Stimulated activated naive CD8-positive, alpha-beta T cell treated with anti-CD3 and anti-CD28 coated beads, Interleukin-15, Interleukin-2, amounts not matched to agents 100 ng/mL and 50 ng/mL, for 24 hours (primary cell): ENCODE measurements around the gene METTL27.

ENCODE experiments used
- H3K27ac Mint-ChIP-seq: one replicate; pipeline ENCODE4 v1.8.0; 2021; ENCODE audit warnings: mild to moderate bottlenecking, mixed read lengths
- H3K27me3 Mint-ChIP-seq: one replicate; pipeline ENCODE4 v1.8.0; 2021; ENCODE audit warnings: mixed read lengths
- H3K36me3 Mint-ChIP-seq: one replicate; pipeline ENCODE4 v1.8.0; 2021; ENCODE audit warnings: low read depth, mixed read lengths
- H3K4me1 Mint-ChIP-seq: one replicate; pipeline ENCODE4 v1.8.0; 2021; ENCODE audit warnings: low read depth, mixed read lengths
- H3K4me3 Mint-ChIP-seq: one replicate; pipeline ENCODE4 v1.8.0; 2021; ENCODE audit warnings: mild to moderate bottlenecking, mixed read lengths
- H3K9me3 Mint-ChIP-seq: one replicate; pipeline ENCODE4 v1.8.0; 2021; ENCODE audit warnings: mixed read lengths

METTL27 gene

DNA sequence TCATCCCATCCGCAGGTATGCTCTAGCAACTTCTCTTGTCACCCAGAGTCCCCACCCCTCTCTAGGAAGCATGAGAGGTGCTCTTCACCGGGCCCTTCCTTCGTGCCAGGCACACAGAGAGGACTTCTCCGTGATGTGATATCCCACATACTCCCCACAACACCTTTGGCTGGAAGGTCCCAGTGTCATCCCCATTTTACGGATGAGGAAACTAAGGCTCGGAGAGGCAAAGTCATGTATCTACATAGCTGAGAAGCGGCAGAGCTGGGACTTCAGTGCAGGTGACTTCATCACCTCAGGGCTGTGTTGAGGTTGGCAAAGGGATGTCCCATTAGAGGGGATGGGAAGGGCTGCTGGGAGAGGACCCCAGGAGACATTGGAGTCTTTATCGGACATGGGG is 34.0 kb upstream of the METTL27 start:
- no peak overlapping the region for H3K4me3 Mint-ChIP-seq

DNA sequence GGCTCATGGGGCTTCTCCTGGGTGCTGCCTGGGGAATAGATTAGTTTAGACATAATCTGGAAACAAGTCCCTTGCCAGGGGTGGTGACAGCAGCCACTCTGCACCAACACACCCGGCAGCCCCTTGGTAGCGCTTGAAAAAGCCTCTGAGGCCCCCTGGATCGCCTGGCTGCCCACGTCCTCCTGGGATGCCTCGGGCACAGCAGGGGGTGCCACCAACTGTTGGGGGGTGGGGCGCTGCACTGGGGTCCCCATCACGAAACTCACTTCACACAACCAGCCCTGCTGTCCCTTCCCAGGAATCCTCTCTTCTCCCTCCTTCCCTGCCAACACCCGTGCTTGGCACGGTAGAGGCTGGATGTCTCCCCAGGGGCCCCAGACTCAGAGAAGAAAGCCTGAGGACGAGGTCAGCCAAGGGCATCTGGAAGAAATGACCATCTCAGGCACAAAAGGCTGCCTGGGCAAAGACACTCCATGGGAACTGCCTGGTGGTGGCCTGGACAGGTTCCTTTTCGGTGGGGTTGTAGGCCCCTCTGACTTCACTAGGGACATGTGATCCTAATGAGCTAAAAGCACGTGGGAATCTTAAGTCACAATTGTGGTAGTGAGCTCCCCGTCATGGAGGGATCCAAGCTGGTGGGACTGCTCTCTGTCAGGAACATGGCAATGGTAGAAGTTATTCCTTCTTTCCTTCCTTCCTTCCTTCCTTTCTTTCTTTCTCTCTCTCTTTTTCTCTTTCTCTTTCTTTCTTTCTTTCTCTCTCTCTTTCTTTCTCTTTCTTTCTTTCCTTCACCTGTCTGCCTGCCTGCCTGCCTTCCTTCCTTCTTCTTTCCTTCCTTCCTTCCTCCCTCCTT is 30.0 kb upstream of the METTL27 start:
- Mint-ChIP-seq H3K4me3 (no peak overlapping the region), H3K27ac (no peak overlapping the region), H3K36me3 (no peaks in the 10 kb centered on the region), H3K27me3 (no peaks in the 10 kb centered on the region), H3K4me1 (no peaks in the 10 kb centered on the region), H3K9me3 (no peaks in the 10 kb centered on the region)

More for the DNA sequence above, 34.0 kb upstream of the METTL27 start:
- Mint-ChIP-seq H3K36me3 (no peaks in the 10 kb centered on the region), H3K9me3 (no peaks in the 10 kb centered on the region), H3K27ac (peak overlapping the region; percentile 16), H3K4me1 (no peaks in the 10 kb centered on the region), H3K27me3 (peaks cover 9% of the 10 kb centered on the region)

DNA sequence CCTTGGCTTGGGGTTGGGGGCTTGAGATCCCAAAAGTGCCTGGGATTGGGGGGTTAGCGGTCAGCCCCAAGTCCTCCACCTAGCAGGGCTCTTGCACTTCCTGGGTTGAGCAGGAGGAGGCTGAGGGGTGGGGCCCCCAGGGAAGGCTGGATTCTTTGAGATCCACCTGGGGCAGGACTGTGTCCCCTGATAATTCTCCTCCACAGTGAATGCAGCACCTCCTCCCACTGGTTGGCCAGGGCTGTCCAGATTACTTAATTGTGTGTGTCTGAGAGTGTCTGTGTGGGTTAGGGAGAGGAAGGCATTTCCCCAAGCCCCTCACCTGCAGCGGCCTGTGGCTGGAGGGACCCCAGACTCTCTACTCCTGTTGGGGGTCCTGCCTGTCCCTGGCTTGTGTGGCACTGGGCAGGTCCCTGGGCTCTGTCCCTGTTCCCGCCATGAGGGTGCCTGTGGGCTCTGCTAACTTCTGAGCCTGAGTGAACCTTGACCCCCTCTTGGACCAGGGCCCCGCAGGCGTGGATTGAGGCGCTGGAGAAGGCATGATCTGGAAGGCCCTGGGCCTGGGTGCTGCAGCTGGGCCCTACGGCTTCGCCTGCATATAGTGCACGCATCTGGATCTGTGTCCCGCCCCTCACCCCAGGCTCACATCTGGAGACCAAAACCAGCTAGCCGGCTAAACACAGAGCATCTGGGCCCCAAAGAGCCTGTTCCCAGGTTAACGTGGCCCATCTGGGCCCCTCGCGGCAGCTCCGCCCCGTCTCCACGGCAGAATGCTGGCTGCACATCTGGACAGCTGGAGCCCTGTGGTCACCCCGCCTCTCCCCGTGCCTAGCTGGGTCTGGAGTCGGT is 29.1 kb upstream of the METTL27 start:
- Mint-ChIP-seq H3K9me3 (no peaks in the 10 kb centered on the region), H3K36me3 (no peaks in the 10 kb centered on the region), H3K4me3 (no peak overlapping the region), H3K4me1 (no peaks in the 10 kb centered on the region), H3K27ac (no peak overlapping the region), H3K27me3 (no peaks in the 10 kb centered on the region)

DNA sequence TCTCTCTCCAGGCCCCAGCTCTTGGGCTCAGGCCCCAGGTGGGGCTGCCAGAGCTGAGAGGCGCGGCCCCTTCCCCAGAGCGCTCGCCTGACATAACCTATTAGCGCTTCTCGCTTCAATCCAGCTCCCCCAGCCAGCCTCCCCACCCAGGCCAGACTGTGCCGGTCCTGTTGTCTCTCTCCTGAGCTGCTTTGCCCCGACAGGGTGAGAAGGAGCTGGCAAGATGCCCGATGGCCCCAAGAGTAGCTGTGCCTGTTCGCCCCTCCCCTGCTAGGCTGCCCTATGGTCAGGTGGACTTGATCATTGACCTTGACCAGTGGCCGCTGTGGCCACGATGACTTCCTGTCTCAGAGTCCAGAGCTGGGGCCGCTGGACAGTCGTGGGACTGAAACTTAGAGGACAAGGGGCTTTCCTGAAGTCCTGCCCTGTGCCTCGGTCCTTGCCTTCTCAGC is 27.8 kb upstream of the METTL27 start:
- no peaks in the 10 kb centered on the region for H3K27me3 Mint-ChIP-seq
- no peak overlapping the region for H3K4me3 Mint-ChIP-seq
- no peak overlapping the region for H3K27ac Mint-ChIP-seq
- H3K4me1 Mint-ChIP-seq, result no peaks in the 10 kb centered on the region
- no peaks in the 10 kb centered on the region for H3K36me3 Mint-ChIP-seq
- H3K9me3 Mint-ChIP-seq, result no peaks in the 10 kb centered on the region

DNA sequence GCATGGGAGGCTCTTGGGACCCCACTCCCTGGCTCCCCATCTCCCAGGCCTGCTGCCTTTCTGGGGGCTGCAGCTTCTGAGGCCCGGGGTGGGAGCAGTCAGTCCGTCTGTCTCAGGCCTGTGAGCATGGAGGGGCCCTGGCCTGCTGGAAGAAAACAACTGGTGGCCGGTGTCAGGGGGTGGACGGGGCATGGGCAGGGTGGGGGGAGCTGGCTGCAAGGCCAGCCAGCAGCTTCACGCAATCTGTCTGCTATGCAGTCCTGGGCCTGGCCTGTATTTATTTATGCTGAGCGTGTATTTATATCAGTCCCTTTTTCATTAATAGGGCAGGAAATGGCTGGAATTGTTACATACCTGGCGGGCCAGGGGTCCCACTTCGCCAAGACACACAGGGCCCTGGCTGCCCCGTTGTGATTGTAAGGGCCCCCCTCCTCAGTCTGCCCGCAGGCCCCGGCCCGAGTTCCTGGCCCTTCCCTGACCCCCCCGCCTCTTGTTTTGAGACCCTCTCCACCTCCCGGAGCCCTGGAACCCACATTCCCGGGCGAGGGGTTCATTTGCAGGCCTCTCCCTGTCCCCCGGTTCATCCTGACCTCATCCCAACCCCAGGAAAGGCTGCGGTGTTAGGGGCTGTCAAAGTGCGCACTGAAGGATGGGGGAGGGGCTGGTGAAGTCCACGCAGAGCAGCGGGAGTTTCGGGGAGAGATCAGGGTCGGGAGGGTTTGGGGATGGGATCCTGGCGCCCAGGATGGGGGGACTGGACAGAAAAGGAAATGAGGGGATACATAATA is 26.9 kb upstream of the METTL27 start:
- H3K27ac Mint-ChIP-seq, result no peak overlapping the region
- H3K9me3 Mint-ChIP-seq, result no peaks in the 10 kb centered on the region
- no peaks in the 10 kb centered on the region for H3K27me3 Mint-ChIP-seq
- no peaks in the 10 kb centered on the region for H3K36me3 Mint-ChIP-seq
- no peaks in the 10 kb centered on the region for H3K4me1 Mint-ChIP-seq
- no peak overlapping the region for H3K4me3 Mint-ChIP-seq

DNA sequence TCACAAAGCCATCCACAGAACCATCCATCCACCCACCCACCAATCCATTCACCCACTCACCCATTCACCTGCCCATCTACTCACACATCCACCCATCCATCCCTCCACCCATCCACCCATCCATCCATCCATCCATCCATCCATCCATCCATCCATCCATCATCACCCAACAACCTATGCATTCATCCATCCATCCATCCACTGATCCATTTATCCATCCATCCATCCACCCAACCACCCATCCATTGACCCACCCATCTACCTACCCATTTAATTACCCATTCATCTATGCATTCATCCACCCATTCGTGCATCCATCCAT is 24.1 kb upstream of the METTL27 start:
- H3K27me3 Mint-ChIP-seq, result no peaks in the 10 kb centered on the region
- no peak overlapping the region for H3K27ac Mint-ChIP-seq
- no peaks in the 10 kb centered on the region for H3K36me3 Mint-ChIP-seq
- no peaks in the 10 kb centered on the region for H3K9me3 Mint-ChIP-seq
- no peak overlapping the region for H3K4me3 Mint-ChIP-seq
- no peaks in the 10 kb centered on the region for H3K4me1 Mint-ChIP-seq

DNA sequence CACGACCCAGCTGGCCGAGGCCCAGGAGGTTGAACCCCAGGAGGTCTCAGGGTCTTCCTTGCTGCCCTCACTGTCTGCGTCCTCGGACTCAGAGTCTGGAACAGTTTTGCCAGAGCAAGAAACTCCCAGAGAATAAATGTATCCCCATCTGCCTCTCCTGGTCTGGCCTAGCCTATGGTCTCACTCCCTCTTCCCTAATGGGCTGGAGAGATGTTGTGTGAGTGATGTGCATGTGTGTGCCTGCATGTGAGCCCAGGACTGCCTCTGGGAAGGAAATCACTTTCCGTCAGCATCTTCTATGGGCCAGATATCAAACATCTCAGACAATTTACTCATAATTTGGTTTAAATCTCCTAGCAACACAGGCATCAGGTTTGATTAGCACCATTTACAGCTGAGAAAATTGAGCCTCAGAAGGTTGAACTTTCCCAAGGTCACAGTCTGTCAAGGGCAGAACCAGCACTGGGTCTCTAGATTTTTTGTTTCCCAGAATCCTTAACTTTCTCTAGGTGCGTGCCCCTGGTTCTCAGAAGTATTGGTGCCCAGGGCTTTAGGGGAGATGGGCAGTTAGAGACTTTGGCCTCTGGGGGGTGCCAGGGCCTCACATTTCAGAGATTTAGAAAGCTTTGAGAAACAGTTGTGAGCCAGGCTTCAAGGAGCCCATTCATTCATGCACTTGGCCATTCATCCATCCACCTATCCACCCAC is 23.6 kb upstream of the METTL27 start:
- Mint-ChIP-seq H3K27me3 (no peaks in the 10 kb centered on the region), H3K36me3 (no peaks in the 10 kb centered on the region), H3K27ac (no peak overlapping the region), H3K4me1 (no peaks in the 10 kb centered on the region), H3K4me3 (no peak overlapping the region), H3K9me3 (no peaks in the 10 kb centered on the region)

DNA sequence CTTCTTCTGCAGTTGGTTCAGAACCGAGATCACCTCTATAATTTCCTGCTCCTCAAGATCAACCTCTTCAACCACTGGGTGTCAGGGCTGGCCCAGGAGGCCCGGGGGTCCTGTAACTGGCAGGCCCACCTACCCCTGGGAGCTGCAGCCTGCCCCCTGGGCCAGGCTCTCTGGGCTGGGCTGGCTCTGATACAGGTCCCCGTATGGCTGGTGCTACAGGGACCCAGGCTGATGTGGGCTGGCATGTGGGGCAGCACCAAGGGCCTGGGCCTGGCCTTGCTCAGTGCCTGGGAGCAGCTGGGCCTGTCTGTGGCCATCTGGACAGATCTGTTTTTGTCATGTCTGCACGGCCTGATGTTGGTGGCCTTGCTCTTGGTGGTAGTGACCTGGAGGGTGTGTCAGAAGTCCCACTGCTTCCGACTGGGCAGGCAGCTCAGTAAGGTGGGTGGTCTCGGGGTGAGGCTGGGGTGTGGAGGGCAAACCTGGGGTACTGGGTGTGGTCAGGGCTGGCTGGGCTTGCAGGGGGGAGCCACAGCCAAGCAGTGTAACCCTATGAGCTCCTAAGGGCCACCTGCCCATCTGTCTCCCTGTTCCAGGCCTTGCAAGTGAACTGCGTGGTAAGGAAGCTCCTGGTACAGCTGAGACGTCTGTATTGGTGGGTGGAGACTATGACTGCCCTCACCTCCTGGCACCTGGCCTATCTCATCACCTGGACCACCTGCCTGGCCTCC is 22.8 kb upstream of the METTL27 start:
- Mint-ChIP-seq H3K36me3 (no peaks in the 10 kb centered on the region), H3K4me1 (no peaks in the 10 kb centered on the region), H3K9me3 (no peaks in the 10 kb centered on the region), H3K27ac (no peak overlapping the region), H3K4me3 (no peak overlapping the region), H3K27me3 (no peaks in the 10 kb centered on the region)

DNA sequence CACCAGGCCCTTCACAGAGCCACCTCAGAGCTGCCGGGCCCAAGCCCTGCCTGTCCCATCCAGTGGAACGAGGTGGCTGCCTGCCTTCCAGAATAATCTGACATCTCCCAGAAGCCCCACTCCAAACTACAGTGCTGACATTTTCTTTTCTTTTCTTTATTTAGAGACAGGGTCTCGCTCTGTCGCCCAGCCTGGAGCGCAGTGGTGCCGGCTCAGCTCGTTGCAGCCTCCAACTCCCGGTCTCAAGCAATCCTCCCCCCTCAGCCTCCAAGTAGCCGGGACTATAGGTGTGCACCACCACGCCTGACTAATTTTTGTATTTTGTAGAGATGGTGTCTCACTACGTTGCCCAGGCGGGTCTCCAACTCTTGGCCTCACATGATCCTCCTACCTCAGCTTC is 19.0 kb upstream of the METTL27 start:
- Mint-ChIP-seq H3K4me3 (no peak overlapping the region), H3K27me3 (peaks cover 15% of the 10 kb centered on the region), H3K36me3 (no peaks in the 10 kb centered on the region), H3K4me1 (no peaks in the 10 kb centered on the region), H3K9me3 (no peaks in the 10 kb centered on the region), H3K27ac (no peak overlapping the region)

DNA sequence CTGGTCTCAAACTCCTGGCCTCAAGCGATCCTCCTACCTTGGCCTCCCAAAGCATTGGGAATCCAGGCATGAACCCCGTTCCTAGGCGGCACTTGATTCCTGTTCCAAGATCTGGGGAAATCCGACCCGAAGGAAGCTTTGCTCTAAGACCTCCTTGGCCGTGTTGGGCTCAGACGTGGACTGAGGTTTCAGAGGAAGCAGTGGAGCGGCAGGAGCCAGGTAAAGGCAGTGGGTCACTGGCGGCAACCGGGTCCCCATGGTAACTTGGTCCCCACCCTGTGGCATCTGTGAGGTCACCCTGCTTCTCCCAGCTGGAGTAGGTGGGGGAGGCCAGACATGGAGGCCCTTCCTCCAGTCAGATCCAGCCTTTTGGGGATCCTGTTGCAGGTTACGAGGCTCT is 18.5 kb upstream of the METTL27 start, which contains the start of gene TMEM270:
TMEM270 (plus strand) TSS at position 301 of the 400 bp plus-strand sequence; CDS start at position 337, 36 bp downstream.
- H3K27ac Mint-ChIP-seq, result no peak within 1 kb of the TSS
- H3K9me3 Mint-ChIP-seq, result no peaks in the 10 kb centered on the region
- H3K4me1 Mint-ChIP-seq, result no peaks in the 10 kb centered on the region
- no peaks in the 10 kb centered on the region for H3K36me3 Mint-ChIP-seq
- H3K27me3 Mint-ChIP-seq, result peaks cover 15% of the 10 kb centered on the region
- H3K4me3 Mint-ChIP-seq, result no peak within 1 kb of the TSS

DNA sequence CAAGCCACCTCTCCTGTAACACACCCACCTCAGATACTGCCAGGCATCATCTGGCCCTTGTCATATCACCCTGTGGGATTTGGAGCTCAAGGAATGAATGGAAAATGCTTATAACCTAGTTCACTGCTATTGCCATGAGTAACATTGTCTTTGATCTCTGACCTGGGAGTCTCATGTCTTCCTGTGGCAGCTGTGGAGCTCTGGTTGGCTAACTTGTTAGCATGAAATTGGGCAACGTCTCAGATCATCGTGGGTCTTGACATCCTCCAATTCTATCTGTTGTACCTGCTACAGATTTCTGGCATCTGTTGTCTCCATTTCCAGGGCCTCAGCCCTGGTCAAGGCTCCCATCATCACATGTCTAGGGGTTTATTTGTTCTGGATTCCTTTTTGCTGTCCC is 16.5 kb upstream of the METTL27 start:
- H3K9me3 Mint-ChIP-seq, result no peaks in the 10 kb centered on the region
- H3K36me3 Mint-ChIP-seq, result no peaks in the 10 kb centered on the region
- H3K27me3 Mint-ChIP-seq, result peaks cover 27% of the 10 kb centered on the region
- H3K4me3 Mint-ChIP-seq, result no peak overlapping the region
- peaks cover 7% of the 10 kb centered on the region for H3K4me1 Mint-ChIP-seq
- no peak overlapping the region for H3K27ac Mint-ChIP-seq

DNA sequence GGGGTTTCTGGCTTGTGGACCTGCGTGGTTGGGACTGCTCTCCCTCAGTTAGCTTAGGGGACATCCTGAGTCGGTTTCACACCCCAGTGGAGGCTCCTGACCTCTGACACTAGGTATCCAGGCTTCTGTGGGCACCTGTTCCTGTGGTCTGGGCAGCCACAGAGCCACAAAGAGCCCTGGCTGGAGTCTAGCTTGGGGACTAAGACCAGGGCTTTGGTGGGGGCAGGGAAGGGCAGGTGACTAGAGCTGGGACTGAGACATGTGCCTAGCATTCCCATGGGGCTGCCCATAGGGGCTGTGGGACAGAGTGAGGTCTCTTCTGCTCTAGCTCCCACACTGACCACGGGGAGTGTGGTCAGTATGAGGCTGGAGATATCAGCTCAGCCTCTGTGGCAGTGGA is 14.6 kb upstream of the METTL27 start:
- H3K36me3 Mint-ChIP-seq, result no peaks in the 10 kb centered on the region
- H3K27ac Mint-ChIP-seq, result no peak overlapping the region
- peaks cover 14% of the 10 kb centered on the region for H3K4me1 Mint-ChIP-seq
- H3K9me3 Mint-ChIP-seq, result no peaks in the 10 kb centered on the region
- peaks cover 31% of the 10 kb centered on the region for H3K27me3 Mint-ChIP-seq
- no peak overlapping the region for H3K4me3 Mint-ChIP-seq

DNA sequence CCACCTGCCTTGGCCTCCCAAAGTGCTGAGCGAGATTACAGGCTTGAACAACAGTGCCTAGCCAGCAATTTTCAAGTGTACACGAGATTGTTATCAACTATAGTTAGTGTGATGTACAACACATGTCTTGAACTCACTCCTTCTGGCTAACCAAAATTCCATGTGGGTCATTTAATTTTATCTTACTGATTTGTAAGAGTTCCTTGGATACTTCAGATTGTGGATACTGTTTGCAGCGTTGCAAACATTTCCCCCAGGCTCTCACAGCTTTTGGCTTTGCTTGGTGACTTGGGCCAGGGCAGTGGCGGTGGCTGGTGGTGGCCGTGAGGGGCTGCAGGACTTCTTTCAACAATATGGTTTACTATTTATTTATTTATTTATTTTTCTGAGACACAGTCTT is 10.2 kb upstream of the METTL27 start:
- H3K36me3 Mint-ChIP-seq, result no peaks in the 10 kb centered on the region
- H3K27ac Mint-ChIP-seq, result no peak overlapping the region
- peaks cover 43% of the 10 kb centered on the region for H3K4me1 Mint-ChIP-seq
- H3K27me3 Mint-ChIP-seq, result peaks cover 26% of the 10 kb centered on the region
- H3K4me3 Mint-ChIP-seq, result no peak overlapping the region
- H3K9me3 Mint-ChIP-seq, result no peaks in the 10 kb centered on the region
